ENCODE measurements around the gene PAM16. TPM values are rescaled to one million over a fixed set of nuclear protein-coding genes. Genes with fewer than 3 reads are reported as not detected.
"Not testable (repeated sequence)": the region's sequence is repeated elsewhere in the genome, so short reads cannot be mapped to it uniquely, and the experiment has no call there.

The PAM16 gene
- polyA plus RNA-seq (ENCODE audit: insufficient read length): 20.4 TPM
- long read RNA-seq, donor 1, transcript PAM16-201 (5 exons, 587 nt): major isoform, 38 of 139 reads
- long read RNA-seq, donor 1, partial matches to known transcripts: 86 of 139 reads
- long read RNA-seq, donor 1, other reads (novel, unspliced or antisense): 6 of 139 reads
- long read RNA-seq, donor 2, transcript PAM16-201 (5 exons, 587 nt): major isoform, 16 of 18 reads
- long read RNA-seq, donor 2, partial matches to known transcripts: 0 of 18 reads
- long read RNA-seq, donor 2, other reads (novel, unspliced or antisense): 0 of 18 reads
- long read RNA-seq, donor 3, transcript PAM16-201 (5 exons, 587 nt): major isoform, 11 of 15 reads
- long read RNA-seq, donor 3, partial matches to known transcripts: 0 of 15 reads
- long read RNA-seq, donor 3, other reads (novel, unspliced or antisense): 0 of 15 reads
- long read RNA-seq, donor 4, partial matches to known transcripts: 0 of 2 reads
- long read RNA-seq, donor 4, other reads (novel, unspliced or antisense): 0 of 2 reads
- long read RNA-seq, donor 5, transcript PAM16-201 (5 exons, 587 nt): major isoform, 38 of 69 reads
- long read RNA-seq, donor 5, transcript PAM16-209 (5 exons, 650 nt): minor isoform, 7 of 69 reads
- long read RNA-seq, donor 5, partial matches to known transcripts: 20 of 69 reads
- long read RNA-seq, donor 5, other reads (novel, unspliced or antisense): 0 of 69 reads
- long read RNA-seq, donor 6, transcript PAM16-201 (5 exons, 587 nt): major isoform, 38 of 93 reads
- long read RNA-seq, donor 6, partial matches to known transcripts: 46 of 93 reads
- long read RNA-seq, donor 6, other reads (novel, unspliced or antisense): 0 of 93 reads
- long read RNA-seq, donor 7, transcript PAM16-201 (5 exons, 587 nt): major isoform, 41 of 87 reads
- long read RNA-seq, donor 7, partial matches to known transcripts: 33 of 87 reads
- long read RNA-seq, donor 7, other reads (novel, unspliced or antisense): 0 of 87 reads
- long read RNA-seq, donor 8, transcript PAM16-201 (5 exons, 587 nt): major isoform, 5 of 7 reads
- long read RNA-seq, donor 8, partial matches to known transcripts: 0 of 7 reads
- long read RNA-seq, donor 8, other reads (novel, unspliced or antisense): 0 of 7 reads

- peak; percentile 93 for DNase-seq
These were observed at the start of gene PAM16 for GRCh38 chr16:4350787-4351659. PAM16 (minus strand) TSS chr16:4351321; CDS start chr16:4351234, 87 bp downstream.

- no peak for DNase-seq
These were observed 48.0 kb upstream of the PAM16 start for GRCh38 chr16:4399001-4399730.

- no peak for DNase-seq
These were observed 44.1 kb upstream of the PAM16 start for GRCh38 chr16:4395055-4395726.

- DNase-seq: not testable (repeated sequence)
These were observed 42.7 kb upstream of the PAM16 start for GRCh38 chr16:4393850-4394249.

- no peak for DNase-seq
These were observed 42.1 kb upstream of the PAM16 start for GRCh38 chr16:4393240-4393600.

- DNase-seq: peak; percentile 84
These were observed 41.5 kb upstream of the PAM16 start for GRCh38 chr16:4392382-4393239.

- DNase-seq: no peak
These were observed 40.7 kb upstream of the PAM16 start for GRCh38 chr16:4391631-4392381.

GRCh38 chr16:4390266-4391260 is 39.4 kb upstream of the PAM16 start:
- DNase-seq: no peak

GRCh38 chr16:4389051-4389955 is 38.2 kb upstream of the PAM16 start:
- DNase-seq: no peak

- no peak for DNase-seq
These were observed 37.3 kb upstream of the PAM16 start for GRCh38 chr16:4388271-4389021.

- DNase-seq: no peak
These were observed 36.7 kb upstream of the PAM16 start for GRCh38 chr16:4387781-4388180.

- DNase-seq: no peak
These were observed 35.9 kb upstream of the PAM16 start for GRCh38 chr16:4386951-4387565.

- DNase-seq: no peak
These were observed 35.3 kb upstream of the PAM16 start for GRCh38 chr16:4386451-4386805.

- DNase-seq: no peak
These were observed 34.8 kb upstream of the PAM16 start for GRCh38 chr16:4385789-4386450.

Data from left kidney (tissue), 8 donors.